Sigmoid colon (tissue), 7 donors: ENCODE measurements around the gene SF3B2. TPM values are rescaled to one million over a fixed set of nuclear protein-coding genes. Genes with fewer than 3 reads are reported as not detected.

Source experiments
- DNase-seq: peaks from one replicate; pipeline ENCODE4 v3.0.0-alpha.2; 2019
- H3K27ac ChIP-seq, 4 donors: fragments of 200-600 bp; sonication (generic); one replicate each; pipeline ENCODE4 v1.5.1; 2016 to 2019; ENCODE audit warnings: mild to moderate bottlenecking in 1 of 4
- H3K27me3 ChIP-seq, 3 donors: fragments of 200-600 bp; sonication (generic); one replicate each; pipeline ENCODE4 v1.5.1; 2019; ENCODE audit warnings: mild to moderate bottlenecking in 1 of 3
- H3K36me3 ChIP-seq, 4 donors: fragments of 200-600 bp; sonication (generic); one replicate each; pipeline ENCODE4 v1.5.1; 2016 to 2019
- H3K4me1 ChIP-seq, 4 donors: fragments of 200-600 bp; sonication (generic); one replicate each; pipeline ENCODE4 v1.5.1; 2017 to 2019
- H3K4me3 ChIP-seq, 4 donors: fragments of 200-600 bp; sonication (generic); one replicate each; pipeline ENCODE4 v1.5.1; 2017 to 2019; ENCODE audit warnings: mild to moderate bottlenecking in 2 of 4, moderate library complexity in 1 of 4
- H3K9me3 ChIP-seq, 4 donors: fragments of 200-600 bp in 3 of 4; sonication (generic) in 3 of 4; one replicate each; pipeline versions ENCODE4 v1.5.1 to v1.6.1; 2013 to 2019
- CTCF ChIP-seq, 4 experiments: fragments of 450-650 bp in 3 of 4; fragments of 200-600 bp in 1 of 4; IDR thresholded peaks; one replicate each; pipeline ENCODE4 v1.5.1; 2016 to 2019; ENCODE audit warnings: antibody characterized with exemption in 4 of 4, mild to moderate bottlenecking in 3 of 4, moderate library complexity in 2 of 4
- EP300 ChIP-seq, 4 donors: sonication (generic); formaldehyde crosslinking; IDR thresholded peaks; one replicate each; pipeline ENCODE4 v1.6.1; 2017; ENCODE audit warnings: antibody characterized with exemption in 4 of 4
- POLR2A ChIP-seq, 2 donors: fragments of 450-650 bp; IDR thresholded peaks; one replicate each; pipeline ENCODE4 v1.6.1; 2016; ENCODE audit warnings: antibody characterized with exemption in 2 of 2, mild to moderate bottlenecking in 2 of 2, moderate library complexity in 2 of 2
- POLR2AphosphoS5 ChIP-seq, 4 donors: sonication (generic); formaldehyde crosslinking; IDR thresholded peaks; one replicate each; pipeline ENCODE4 v1.6.1; 2017; ENCODE audit warnings: antibody characterized with exemption in 4 of 4
- WGBS, 2 donors: extraction: QIAGEN DNeasy Blood & Tissue Kit; methylation state at CpG; one replicate each; pipeline ENCODE4 v1.1.7; 2013; 5-methylcytosine and 5-hydroxymethylcytosine counted together
- intact Hi-C: fragments of 100-400 bp; cut with DNase I; formaldehyde crosslinking; loops from one replicate; pipeline ENCODE4 v1.15.1; 2023
- polyA plus RNA-seq, 3 donors: library from polyadenylated mRNA; stranded (reverse); fragments of 200-250 nt; gene quantifications; one replicate each; pipeline ENCODE4 v1.2.3, GENCODE V29; 2013
- total RNA-seq, 4 donors: library from RNA; depleted of rRNA; stranded (reverse); fragments of >200 nt; gene quantifications; one replicate each; pipeline ENCODE4 v1.1.0, GENCODE V29; 2016
- donor health status: healthy with polysubstance abuse.
- donor health status: Bipolar disorder and iron deficiency.
- donor health status: healthy.

SF3B2 gene
- total and polyA plus RNA-seq, 7 donors, result 71.7 to 122 (median 91.9) TPM

- peaks cover 5 to 12% (median 10%) of the 10 kb centered on the region in 3 donors for H3K27me3 ChIP-seq
- peaks cover 0 to 7% (median 3%) of the 10 kb centered on the region in 4 donors for H3K4me1 ChIP-seq
- H3K36me3 ChIP-seq, result no peaks in the 10 kb centered on the region
- H3K9me3 ChIP-seq, result no peaks in the 10 kb centered on the region
- intact Hi-C loops, result no loop called here
- DNase-seq, result no peak
- 97% methylated on average over 88 of the region's 88 CpGs for WGBS, 2 donors
- no peak overlapping the region for H3K4me3 ChIP-seq
- no peak for TF ChIP-seq POLR2AphosphoS5 (IDR thresholded peaks at IDR 0.05)
- no peak for TF ChIP-seq EP300 (IDR thresholded peaks at IDR 0.05)
- no peak for TF ChIP-seq CTCF (IDR thresholded peaks at IDR 0.05)
- TF ChIP-seq POLR2A (IDR thresholded peaks at IDR 0.05), result no peak
- H3K27ac ChIP-seq, result no peak overlapping the region
Measured at GRCh38 chr11:66042996-66043906, 8.9 kb upstream of the SF3B2 start.

GRCh38 chr11:66044757-66045156, 7.4 kb upstream of the SF3B2 start:
- H3K4me3 ChIP-seq, result no peak overlapping the region
- intact Hi-C loops, result no loop called here
- no peaks in the 10 kb centered on the region for H3K9me3 ChIP-seq
- H3K36me3 ChIP-seq, result no peaks in the 10 kb centered on the region
- peak overlapping the region in 1 of 4 donors; percentile 32 for H3K27ac ChIP-seq
- 48 to 73% methylated on average over 6 of the region's 6 CpGs for WGBS, 2 donors
- DNase-seq, result no peak
- H3K27me3 ChIP-seq, result peaks cover 14 to 26% (median 21%) of the 10 kb centered on the region in 3 donors
- TF ChIP-seq POLR2A (IDR thresholded peaks at IDR 0.05), result no peak
- TF ChIP-seq CTCF (IDR thresholded peaks at IDR 0.05), result no peak
- no peak for TF ChIP-seq EP300 (IDR thresholded peaks at IDR 0.05)
- TF ChIP-seq POLR2AphosphoS5 (IDR thresholded peaks at IDR 0.05), result no peak
- H3K4me1 ChIP-seq, result peaks cover 0 to 12% (median 5%) of the 10 kb centered on the region in 4 donors

GRCh38 chr11:66045177-66045639, 7.0 kb upstream of the SF3B2 start:
- no peak overlapping the region for H3K4me3 ChIP-seq
- 10 to 16% methylated on average over 11 of the region's 11 CpGs for WGBS, 2 donors
- intact Hi-C loops, result no loop called here
- peaks cover 14 to 26% (median 21%) of the 10 kb centered on the region in 3 donors for H3K27me3 ChIP-seq
- peaks cover 0 to 12% (median 5%) of the 10 kb centered on the region in 4 donors for H3K4me1 ChIP-seq
- H3K27ac ChIP-seq, result peak overlapping the region in 1 of 4 donors; percentile 32
- H3K9me3 ChIP-seq, result no peaks in the 10 kb centered on the region
- peak; percentile 82 for DNase-seq
- no peaks in the 10 kb centered on the region for H3K36me3 ChIP-seq
- TF ChIP-seq CTCF (IDR thresholded peaks at IDR 0.05) (peak; percentile 40 to 89 (median 80)), POLR2A (IDR thresholded peaks at IDR 0.05) (no peak)

GRCh38 chr11:66046901-66047300, 5.3 kb upstream of the SF3B2 start:
- Histone ChIP-seq H3K36me3 (no peaks in the 10 kb centered on the region), H3K27me3 (peaks cover 14 to 26% (median 21%) of the 10 kb centered on the region in 3 donors), H3K4me3 (no peak overlapping the region), H3K4me1 (peaks cover 0 to 21% (median 12%) of the 10 kb centered on the region in 4 donors), H3K27ac (peak overlapping the region in 1 of 4 donors; percentile 75), H3K9me3 (no peaks in the 10 kb centered on the region)
- 94 to 98% methylated on average over 3 of the region's 3 CpGs for WGBS, 2 donors
- TF ChIP-seq CTCF (IDR thresholded peaks at IDR 0.05), result no peak
- no peak for TF ChIP-seq POLR2A (IDR thresholded peaks at IDR 0.05)
- TF ChIP-seq POLR2AphosphoS5 (IDR thresholded peaks at IDR 0.05), result no peak
- TF ChIP-seq EP300 (IDR thresholded peaks at IDR 0.05), result no peak
- intact Hi-C loops, result no loop called here
- no peak for DNase-seq
